ENCODE data around the gene MYL7.

Gene MYL7

GRCh38 chr7:44144968-44145478, 3.9 kb upstream of the MYL7 start:
- no peak overlapping the region for H2AFZ ChIP-seq
- H3K4me1 ChIP-seq, result peaks cover 3% of the 10 kb centered on the region
- no peaks in the 10 kb centered on the region for H3K36me3 ChIP-seq (ENCODE audit: control insufficient read depth, insufficient read depth, low read length)
- no peak overlapping the region for H3K4me3 ChIP-seq (ENCODE audit: low read depth, low read length)
- no peak overlapping the region for H3K4me2 ChIP-seq (ENCODE audit: low read length)
- TF ChIP-seq, protein P1, sequence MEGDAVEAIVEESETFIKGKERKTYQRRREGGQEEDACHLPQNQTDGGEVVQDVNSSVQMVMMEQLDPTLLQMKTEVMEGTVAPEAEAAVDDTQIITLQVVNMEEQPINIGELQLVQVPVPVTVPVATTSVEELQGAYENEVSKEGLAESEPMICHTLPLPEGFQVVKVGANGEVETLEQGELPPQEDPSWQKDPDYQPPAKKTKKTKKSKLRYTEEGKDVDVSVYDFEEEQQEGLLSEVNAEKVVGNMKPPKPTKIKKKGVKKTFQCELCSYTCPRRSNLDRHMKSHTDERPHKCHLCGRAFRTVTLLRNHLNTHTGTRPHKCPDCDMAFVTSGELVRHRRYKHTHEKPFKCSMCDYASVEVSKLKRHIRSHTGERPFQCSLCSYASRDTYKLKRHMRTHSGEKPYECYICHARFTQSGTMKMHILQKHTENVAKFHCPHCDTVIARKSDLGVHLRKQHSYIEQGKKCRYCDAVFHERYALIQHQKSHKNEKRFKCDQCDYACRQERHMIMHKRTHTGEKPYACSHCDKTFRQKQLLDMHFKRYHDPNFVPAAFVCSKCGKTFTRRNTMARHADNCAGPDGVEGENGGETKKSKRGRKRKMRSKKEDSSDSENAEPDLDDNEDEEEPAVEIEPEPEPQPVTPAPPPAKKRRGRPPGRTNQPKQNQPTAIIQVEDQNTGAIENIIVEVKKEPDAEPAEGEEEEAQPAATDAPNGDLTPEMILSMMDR (IDR thresholded peaks at IDR 0.05), result no peak
- H3K9ac ChIP-seq, result no peak overlapping the region
- no peaks in the 10 kb centered on the region for H3K27me3 ChIP-seq (ENCODE audit: control insufficient read depth, insufficient read depth, low read length)
- H3K27ac ChIP-seq, result no peak overlapping the region
- H3K79me2 ChIP-seq, result no peaks in the 10 kb centered on the region
- H3K9me3 ChIP-seq (ENCODE audit: control insufficient read depth, low read length), result no peaks in the 10 kb centered on the region

DNA sequence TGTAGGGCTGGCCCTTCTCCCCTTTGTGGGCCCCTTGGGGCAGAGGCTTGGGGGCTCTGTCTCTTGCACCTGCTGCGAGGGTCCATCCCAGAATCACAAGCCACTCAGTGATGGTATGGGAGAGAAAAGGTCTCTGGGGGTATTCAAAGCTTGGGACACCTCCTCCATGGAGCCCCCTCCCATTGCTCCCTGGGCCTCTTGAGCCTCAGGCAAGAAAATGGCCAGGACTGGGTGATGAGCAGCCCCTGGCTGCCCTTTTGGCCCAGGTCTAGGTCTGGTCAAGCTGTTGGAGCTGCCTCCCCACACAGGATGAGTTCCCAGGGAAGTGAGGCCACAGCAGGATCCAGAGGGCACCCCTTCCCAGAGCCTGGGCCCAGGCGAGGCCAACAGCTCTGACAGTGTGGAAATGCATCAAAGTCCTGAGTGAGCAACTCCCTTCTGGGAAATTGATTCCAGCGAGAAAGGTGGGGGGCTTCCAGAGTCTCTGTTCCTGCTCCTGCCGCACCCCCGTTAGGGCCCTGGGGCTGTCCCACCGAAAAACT, 3.4 kb upstream of the MYL7 start:
- no peak overlapping the region for H3K9ac ChIP-seq
- H3K9me3 ChIP-seq (ENCODE audit: control insufficient read depth, low read length), result no peaks in the 10 kb centered on the region
- no peak overlapping the region for H3K27ac ChIP-seq
- no peaks in the 10 kb centered on the region for H3K79me2 ChIP-seq
- H3K4me3 ChIP-seq (ENCODE audit: low read depth, low read length), result no peak overlapping the region
- H3K4me2 ChIP-seq (ENCODE audit: low read length), result no peak overlapping the region
- H3K36me3 ChIP-seq (ENCODE audit: control insufficient read depth, insufficient read depth, low read length), result no peaks in the 10 kb centered on the region
- no peaks in the 10 kb centered on the region for H3K27me3 ChIP-seq (ENCODE audit: control insufficient read depth, insufficient read depth, low read length)
- TF ChIP-seq, protein P1 (IDR thresholded peaks at IDR 0.05), result no peak
- H2AFZ ChIP-seq, result no peak overlapping the region
- no peaks in the 10 kb centered on the region for H3K4me1 ChIP-seq

- Histone ChIP-seq H3K9ac (no peak overlapping the region), H3K4me1 (no peaks in the 10 kb centered on the region), H2AFZ (no peak overlapping the region), H3K4me2 (ENCODE audit: low read length) (no peak overlapping the region), H3K4me3 (ENCODE audit: low read depth, low read length) (no peak overlapping the region), H3K27ac (no peak overlapping the region), H3K9me3 (ENCODE audit: control insufficient read depth, low read length) (no peaks in the 10 kb centered on the region), H3K79me2 (no peaks in the 10 kb centered on the region), H3K36me3 (ENCODE audit: control insufficient read depth, insufficient read depth, low read length) (no peaks in the 10 kb centered on the region), H3K27me3 (ENCODE audit: control insufficient read depth, insufficient read depth, low read length) (no peaks in the 10 kb centered on the region)
- TF ChIP-seq, protein P1 (IDR thresholded peaks at IDR 0.05), result no peak
These were observed 2.6 kb upstream of the MYL7 start for GRCh38 chr7:44143646-44144250.

- H3K4me3 ChIP-seq (ENCODE audit: low read depth, low read length), result no peak overlapping the region
- H3K4me1 ChIP-seq, result no peaks in the 10 kb centered on the region
- H3K36me3 ChIP-seq (ENCODE audit: control insufficient read depth, insufficient read depth, low read length), result no peaks in the 10 kb centered on the region
- TF ChIP-seq, protein P1 (IDR thresholded peaks at IDR 0.05), result no peak
- H3K27me3 ChIP-seq (ENCODE audit: control insufficient read depth, insufficient read depth, low read length), result no peaks in the 10 kb centered on the region
- no peak overlapping the region for H2AFZ ChIP-seq
- H3K9ac ChIP-seq, result no peak overlapping the region
- H3K4me2 ChIP-seq (ENCODE audit: low read length), result no peak overlapping the region
- no peaks in the 10 kb centered on the region for H3K79me2 ChIP-seq
- H3K27ac ChIP-seq, result no peak overlapping the region
- no peaks in the 10 kb centered on the region for H3K9me3 ChIP-seq (ENCODE audit: control insufficient read depth, low read length)
These were observed 896 bp upstream of the MYL7 start for GRCh38 chr7:44142028-44142427.

GRCh38 chr7:44140341-44140740, 791 bp downstream of the MYL7 start:
- no peak overlapping the region for H3K4me3 ChIP-seq (ENCODE audit: low read depth, low read length)
- no peaks in the 10 kb centered on the region for H3K36me3 ChIP-seq (ENCODE audit: control insufficient read depth, insufficient read depth, low read length)
- H3K27ac ChIP-seq, result no peak overlapping the region
- no peaks in the 10 kb centered on the region for H3K9me3 ChIP-seq (ENCODE audit: control insufficient read depth, low read length)
- no peak overlapping the region for H3K4me2 ChIP-seq (ENCODE audit: low read length)
- H3K27me3 ChIP-seq (ENCODE audit: control insufficient read depth, insufficient read depth, low read length), result no peaks in the 10 kb centered on the region
- H2AFZ ChIP-seq, result no peak overlapping the region
- H3K4me1 ChIP-seq, result no peaks in the 10 kb centered on the region
- TF ChIP-seq, protein P1 (IDR thresholded peaks at IDR 0.05), result no peak
- no peak overlapping the region for H3K9ac ChIP-seq
- H3K79me2 ChIP-seq, result no peaks in the 10 kb centered on the region

All from parathyroid adenoma (tissue), 2 donors.